NCI-H226 (cell line): Measurements from ENCODE around the gene CTTNBP2.

ENCODE experiments used
- DNase-seq: peaks from one replicate; pipeline ENCODE4 v3.0.0-alpha.2; 2015

Gene CTTNBP2

GRCh38 chr7:117682681-117683385 lies 190.4 kb downstream of the CTTNBP2 start:
- peak; percentile 52 for DNase-seq

GRCh38 chr7:117679120-117679519 lies 194.1 kb downstream of the CTTNBP2 start:
- no peak for DNase-seq

GRCh38 chr7:117675497-117676435 lies 197.5 kb downstream of the CTTNBP2 start:
- DNase-seq, result no peak

DNA sequence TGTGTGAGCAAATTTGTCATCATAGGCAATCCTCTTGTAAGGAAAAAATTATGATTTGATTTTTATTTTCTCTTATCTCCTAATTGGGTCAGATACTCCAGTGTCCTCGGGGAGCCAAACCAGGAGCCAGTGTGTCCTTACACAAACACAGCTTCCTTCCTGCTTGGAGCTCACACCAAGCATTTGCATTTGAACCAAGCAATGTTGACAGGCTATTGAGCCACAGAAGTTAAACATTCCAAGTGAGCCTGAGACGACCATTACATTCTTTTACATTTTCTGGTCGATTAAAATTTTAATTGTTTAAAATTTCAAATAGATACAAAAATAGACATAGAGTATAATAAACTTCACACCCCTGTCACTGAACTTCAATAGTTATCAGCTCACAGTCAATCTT lies 198.6 kb downstream of the CTTNBP2 start:
- no peak for DNase-seq

DNA sequence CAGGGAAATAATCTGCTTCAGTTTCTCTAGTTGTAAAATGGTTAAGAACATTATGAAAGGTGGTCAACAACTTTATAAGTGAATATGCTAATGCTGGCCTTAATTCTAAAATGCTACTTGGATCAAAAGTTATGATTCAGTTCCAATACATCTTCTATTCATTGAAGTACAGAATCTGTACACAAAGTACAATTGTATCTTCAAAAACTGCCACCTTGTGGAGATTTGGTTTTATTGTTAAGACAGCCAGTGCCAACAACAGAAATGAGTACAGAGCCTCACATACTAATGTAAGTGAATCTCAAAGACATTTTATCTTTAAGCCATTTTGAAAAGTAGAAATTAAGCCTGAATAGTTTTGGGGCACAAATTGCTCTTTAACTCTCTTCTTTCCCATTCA lies 199.4 kb downstream of the CTTNBP2 start:
- peak; percentile 48 for DNase-seq

- no peak for DNase-seq
These were observed 199.9 kb downstream of the CTTNBP2 start for GRCh38 chr7:117673367-117673766.

DNA sequence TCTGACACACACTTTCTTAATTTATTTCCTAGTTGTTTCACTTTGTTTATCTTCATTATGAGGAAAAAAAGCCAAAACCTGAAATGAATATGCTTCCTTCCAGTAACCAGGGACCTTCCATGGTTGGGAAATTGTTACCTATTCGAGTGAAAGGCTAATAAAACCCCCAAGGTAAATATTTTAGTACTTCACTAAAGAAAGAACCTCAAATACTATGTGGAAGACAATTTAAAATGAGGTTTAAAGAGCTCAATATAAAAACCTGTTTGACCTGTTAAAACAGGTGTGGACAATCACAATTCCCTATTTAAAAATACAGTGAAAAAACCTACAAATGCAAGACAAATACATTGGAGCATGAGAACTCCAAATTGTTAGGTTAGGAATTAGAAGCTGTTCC lies 200.8 kb downstream of the CTTNBP2 start:
- no peak for DNase-seq

- no peak for DNase-seq
These were observed 203.4 kb downstream of the CTTNBP2 start for GRCh38 chr7:117669818-117670217.

DNA sequence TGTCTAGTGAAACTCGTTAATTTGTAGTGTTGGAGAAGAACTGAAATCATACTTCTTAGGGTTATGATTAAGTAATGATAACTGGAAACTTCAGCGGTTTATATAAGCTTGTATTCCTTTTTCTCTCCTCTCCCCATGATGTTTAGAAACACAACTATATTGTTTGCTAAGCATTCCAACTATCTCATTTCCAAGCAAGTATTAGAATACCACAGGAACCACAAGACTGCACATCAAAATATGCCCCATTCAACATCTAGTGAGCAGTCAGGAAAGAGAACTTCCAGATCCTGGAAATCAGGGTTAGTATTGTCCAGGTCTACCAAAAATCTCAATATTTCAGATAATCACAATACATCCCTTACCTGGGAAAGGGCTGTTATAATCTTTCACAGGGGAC lies 205.8 kb downstream of the CTTNBP2 start:
- DNase-seq, result no peak

DNA sequence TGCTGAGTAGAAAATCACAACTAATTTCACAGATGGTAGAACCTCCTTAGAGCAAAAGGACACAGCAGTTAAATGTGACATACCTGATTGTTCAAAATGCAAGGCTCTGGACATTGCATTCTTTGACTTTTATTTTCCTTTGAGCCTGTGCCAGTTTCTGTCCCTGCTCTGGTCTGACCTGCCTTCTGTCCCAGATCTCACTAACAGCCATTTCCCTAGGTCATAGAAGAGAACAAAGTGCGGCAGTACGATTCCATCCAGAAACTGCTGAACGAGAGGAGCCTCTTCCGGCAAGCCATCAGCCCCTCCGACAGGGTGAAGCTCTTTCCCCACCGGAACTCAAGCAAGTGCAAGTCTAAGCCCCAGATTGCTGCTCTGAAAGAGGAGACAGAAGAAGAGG lies 206.6 kb downstream of the CTTNBP2 start:
- no peak for DNase-seq

GRCh38 chr7:117666031-117666430 lies 207.2 kb downstream of the CTTNBP2 start:
- peak; percentile 69 for DNase-seq

GRCh38 chr7:117665368-117665767 lies 207.9 kb downstream of the CTTNBP2 start:
- no peak for DNase-seq

DNA sequence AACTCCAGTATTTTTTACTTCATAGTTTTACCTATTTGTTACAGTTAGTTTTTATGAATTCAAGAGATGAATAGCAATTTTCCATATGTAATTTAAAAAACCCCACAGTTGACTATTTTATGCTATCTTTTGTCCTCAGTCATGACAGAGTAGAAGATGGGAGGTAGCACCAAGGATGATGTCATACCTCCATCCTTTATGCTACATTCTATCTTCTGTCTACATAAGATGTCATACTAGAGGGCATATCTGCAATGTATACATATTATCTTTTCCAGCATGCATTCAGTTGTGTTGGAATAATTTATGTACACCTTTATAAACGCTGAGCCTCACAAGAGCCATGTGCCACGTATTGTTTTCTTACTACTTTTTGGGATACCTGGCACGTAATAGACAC lies 209.2 kb downstream of the CTTNBP2 start:
- DNase-seq, result no peak

- DNase-seq, result no peak
These were observed 211.9 kb downstream of the CTTNBP2 start for GRCh38 chr7:117661328-117661727.
